Upper lobe of left lung (tissue), 6 donors: ENCODE data around the gene PAEP. TPM values are rescaled to one million over a fixed set of nuclear protein-coding genes. Genes with fewer than 3 reads are reported as not detected.

Source experiments
- ATAC-seq, 2 donors: fragments of 200-7000 bp; cut with Tn5 transposase; one replicate each; pipeline ENCODE4 v1.9.1; 2022; ENCODE audit warnings: mild to moderate bottlenecking in 2 of 2, moderate library complexity in 2 of 2; ENCODE audit not compliant: low FRiP score in 2 of 2
- DNase-seq, 2 donors: peaks; one replicate each; pipeline ENCODE4 v3.0.0-alpha.2; 2019 to 2020
- H3K27ac ChIP-seq, 4 donors: fragments of 200-600 bp; sonication (generic); one replicate each; pipeline ENCODE4 v1.5.1; 2016 to 2019
- H3K27me3 ChIP-seq, 4 donors: fragments of 200-600 bp; sonication (generic); one replicate each; pipeline ENCODE4 v1.5.1; 2017 to 2019
- H3K36me3 ChIP-seq, 4 donors: fragments of 200-600 bp; sonication (generic); one replicate each; pipeline ENCODE4 v1.5.1; 2016 to 2019
- H3K4me1 ChIP-seq, 4 donors: fragments of 200-600 bp; sonication (generic); one replicate each; pipeline ENCODE4 v1.5.1; 2018 to 2019
- H3K4me3 ChIP-seq, 4 donors: fragments of 200-600 bp; sonication (generic); one replicate each; pipeline ENCODE4 v1.5.1; 2017 to 2019; ENCODE audit warnings: mild to moderate bottlenecking in 2 of 4, moderate library complexity in 1 of 4
- H3K9me3 ChIP-seq, 4 donors: fragments of 200-600 bp; sonication (generic); one replicate each; pipeline ENCODE4 v1.5.1; 2018 to 2019
- CTCF ChIP-seq, 6 experiments: fragments of 450-650 bp in 4 of 6; fragments of 200-600 bp in 2 of 6; sonication (generic) in 2 of 6; IDR thresholded peaks; one replicate each; pipeline ENCODE4 v1.5.1; 2016 to 2019; ENCODE audit warnings: antibody characterized with exemption in 6 of 6
- EP300 ChIP-seq, 4 donors: sonication (generic); formaldehyde crosslinking; IDR thresholded peaks; one replicate each; pipeline ENCODE4 v1.5.1; 2017; ENCODE audit warnings: antibody characterized with exemption in 4 of 4, control low read depth in 2 of 4
- POLR2A ChIP-seq, 4 donors: fragments of 450-650 bp; IDR thresholded peaks; one replicate each; pipeline ENCODE4 v1.5.1; 2016 to 2017; ENCODE audit warnings: antibody characterized with exemption in 4 of 4, mild to moderate bottlenecking in 2 of 4
- POLR2AphosphoS5 ChIP-seq, 2 donors: sonication (generic); formaldehyde crosslinking; IDR thresholded peaks; one replicate each; pipeline ENCODE4 v1.5.1; 2017; ENCODE audit warnings: antibody characterized with exemption in 2 of 2
- WGBS, 2 donors: methylation state at CpG; one replicate each; pipeline ENCODE4 v1.1.5; 2017 to 2018; 5-methylcytosine and 5-hydroxymethylcytosine counted together
- total RNA-seq, 6 donors: library from RNA; depleted of rRNA in 4 of 6; stranded (reverse); fragments of >200 nt in 4 of 6; gene quantifications; one replicate each; pipeline versions ENCODE4 v1.1.0 to v1.2.1, GENCODE V29; 2016 to 2021
- donor health status: DM: no; HTN: no; CAD: no; lungs with moderate emphysema.
- donor health status: DM: no; HTN: yes; CAD: no; lungs with severe emphysema.

PAEP gene
- total RNA-seq, 6 donors from 2014 or later, result 6.3 TPM; not detected in 5

GRCh38 chr9:135514342-135515082 is 47.0 kb upstream of the PAEP start:
- H3K4me3 ChIP-seq, result no peak overlapping the region
- H3K27ac ChIP-seq, result no peak overlapping the region
- no peaks in the 10 kb centered on the region for H3K4me1 ChIP-seq
- H3K36me3 ChIP-seq, result no peaks in the 10 kb centered on the region
- ATAC-seq (no peak), DNase-seq (peak in 1 of 2 donors; percentile 6)
- WGBS, 2 donors, result 76% methylated on average over 10 to 17 of the region's 17 CpGs
- H3K27me3 ChIP-seq, result no peaks in the 10 kb centered on the region
- no peaks in the 10 kb centered on the region for H3K9me3 ChIP-seq
- TF ChIP-seq POLR2AphosphoS5 (IDR thresholded peaks at IDR 0.05) (no peak), EP300 (IDR thresholded peaks at IDR 0.05) (no peak), POLR2A (IDR thresholded peaks at IDR 0.05) (no peak), CTCF (IDR thresholded peaks at IDR 0.05) (no peak)

- H3K36me3 ChIP-seq, result no peaks in the 10 kb centered on the region
- DNase-seq (peak; percentile 19 to 74), ATAC-seq (peak in 1 of 2 donors; percentile 29)
- no peak overlapping the region for H3K27ac ChIP-seq
- no peaks in the 10 kb centered on the region for H3K27me3 ChIP-seq
- WGBS, 2 donors, result 81 to 90% methylated on average over 17 to 31 of the region's 31 CpGs
- no peaks in the 10 kb centered on the region for H3K4me1 ChIP-seq
- no peak overlapping the region for H3K4me3 ChIP-seq
- TF ChIP-seq EP300 (IDR thresholded peaks at IDR 0.05), result no peak
- H3K9me3 ChIP-seq, result no peaks in the 10 kb centered on the region
Observed at GRCh38 chr9:135515083-135515951, 46.2 kb upstream of the PAEP start.

GRCh38 chr9:135516132-135516860 is 45.3 kb upstream of the PAEP start:
- H3K4me1 ChIP-seq, result no peaks in the 10 kb centered on the region
- no peaks in the 10 kb centered on the region for H3K27me3 ChIP-seq
- peak; percentile 5 to 38 for DNase-seq
- 48 to 67% methylated on average over 13 to 25 of the region's 25 CpGs for WGBS, 2 donors
- no peak for TF ChIP-seq POLR2A (IDR thresholded peaks at IDR 0.05)
- TF ChIP-seq EP300 (IDR thresholded peaks at IDR 0.05), result no peak
- no peak for TF ChIP-seq CTCF (IDR thresholded peaks at IDR 0.05)
- TF ChIP-seq POLR2AphosphoS5 (IDR thresholded peaks at IDR 0.05), result no peak
- no peaks in the 10 kb centered on the region for H3K36me3 ChIP-seq
- no peak overlapping the region for H3K4me3 ChIP-seq
- no peak for ATAC-seq
- H3K9me3 ChIP-seq, result no peaks in the 10 kb centered on the region
- H3K27ac ChIP-seq, result no peak overlapping the region

- DNase-seq, result peak; percentile 9 to 70
- H3K4me1 ChIP-seq, result no peaks in the 10 kb centered on the region
Observed at GRCh38 chr9:135517407-135517822, 44.1 kb upstream of the PAEP start.

More at GRCh38 chr9:135517407-135517822, 44.1 kb upstream of the PAEP start:
- WGBS, 2 donors, result 92 to 94% methylated on average over 23 to 24 of the region's 24 CpGs
- no peak overlapping the region for H3K4me3 ChIP-seq
- no peaks in the 10 kb centered on the region for H3K27me3 ChIP-seq
- H3K36me3 ChIP-seq, result no peaks in the 10 kb centered on the region
- no peak for ATAC-seq
- H3K9me3 ChIP-seq, result no peaks in the 10 kb centered on the region
- TF ChIP-seq POLR2A (IDR thresholded peaks at IDR 0.05) (no peak), CTCF (IDR thresholded peaks at IDR 0.05) (no peak), EP300 (IDR thresholded peaks at IDR 0.05) (no peak), POLR2AphosphoS5 (IDR thresholded peaks at IDR 0.05) (no peak)
- no peak overlapping the region for H3K27ac ChIP-seq
